Vagina (tissue), 2 donors: ENCODE data around the gene ZNF292. TPM values are rescaled to one million over a fixed set of nuclear protein-coding genes. Genes with fewer than 3 reads are reported as not detected.

Experiments
- DNase-seq, 2 donors: peaks; one replicate each; pipeline ENCODE4 v3.0.0-alpha.2; 2017; ENCODE audit errors: extremely low spot score in 2 of 2
- H3K27ac ChIP-seq: fragments of 200-600 bp; sonication (generic); one replicate; pipeline ENCODE4 v1.5.1; 2019
- H3K27me3 ChIP-seq: fragments of 200-600 bp; sonication (generic); one replicate; pipeline ENCODE4 v1.5.1; 2019
- H3K36me3 ChIP-seq, 2 donors: fragments of 200-600 bp; sonication (generic); one replicate each; pipeline ENCODE4 v1.5.1; 2017 to 2019
- H3K4me1 ChIP-seq: fragments of 200-600 bp; sonication (generic); one replicate; pipeline ENCODE4 v1.5.1; 2019
- H3K4me3 ChIP-seq, 2 donors: fragments of 200-600 bp; sonication (generic); 1 replicate in 1 of 2; 2 replicates in 1 of 2; pipeline ENCODE4 v1.5.1; 2016 to 2019
- H3K9me3 ChIP-seq: fragments of 200-600 bp; sonication (generic); one replicate; pipeline ENCODE4 v1.5.1; 2019
- CTCF ChIP-seq, 3 experiments: fragments of 450-650 bp in 2 of 3; fragments of 200-600 bp in 1 of 3; sonication (generic) in 1 of 3; IDR thresholded peaks; one replicate each; pipeline ENCODE4 v1.5.1; 2017 to 2019; ENCODE audit warnings: antibody characterized with exemption in 3 of 3, mild to moderate bottlenecking in 2 of 3, moderate library complexity in 2 of 3
- POLR2A ChIP-seq, 2 donors: fragments of 450-650 bp; IDR thresholded peaks; one replicate each; pipeline ENCODE4 v1.6.1; 2017; ENCODE audit warnings: antibody characterized with exemption in 2 of 2, mild to moderate bottlenecking in 2 of 2, moderate library complexity in 2 of 2
- POLR2AphosphoS5 ChIP-seq, 2 donors: sonication (generic); formaldehyde crosslinking; IDR thresholded peaks; one replicate each; pipeline ENCODE4 v1.9.0; 2017; ENCODE audit warnings: antibody characterized with exemption in 2 of 2, mild to moderate bottlenecking in 2 of 2, low read depth in 1 of 2; ENCODE audit not compliant: insufficient read depth in 1 of 2
- intact Hi-C: fragments of 100-400 bp; cut with DNase I; formaldehyde crosslinking; loops from one replicate; pipeline ENCODE4 v1.15.1; 2023
- total RNA-seq: library from RNA; depleted of rRNA; stranded (reverse); fragments of >200 nt; gene quantifications from one replicate; pipeline ENCODE4 v1.2.3, GENCODE V29; 2016

ZNF292 gene
- total RNA-seq, 1 donor from 2014 or later = 41.5 TPM

GRCh38 chr6:87182321-87182720 is 27.0 kb downstream of the ZNF292 start:
- intact Hi-C loops = no loop called here
- peaks cover 0 to 7% of the 10 kb centered on the region in 2 donors for H3K36me3 ChIP-seq
- no peak for DNase-seq
- TF ChIP-seq POLR2AphosphoS5 (IDR thresholded peaks at IDR 0.05; ENCODE audit: insufficient read depth in 1 of 2, low read depth in 1 of 2) = no peak
- no peak for TF ChIP-seq CTCF (IDR thresholded peaks at IDR 0.05)
- no peak for TF ChIP-seq POLR2A (IDR thresholded peaks at IDR 0.05)
- H3K9me3 ChIP-seq = no peaks in the 10 kb centered on the region
- H3K27me3 ChIP-seq = no peaks in the 10 kb centered on the region
- H3K27ac ChIP-seq = no peak overlapping the region
- H3K4me3 ChIP-seq = no peak overlapping the region
- H3K4me1 ChIP-seq = peaks cover 43% of the 10 kb centered on the region

- DNase-seq = no peak
- H3K9me3 ChIP-seq = no peaks in the 10 kb centered on the region
- H3K4me3 ChIP-seq = no peak overlapping the region
- intact Hi-C loops = no loop called here
- TF ChIP-seq POLR2A (IDR thresholded peaks at IDR 0.05) (no peak), CTCF (IDR thresholded peaks at IDR 0.05) (no peak), POLR2AphosphoS5 (IDR thresholded peaks at IDR 0.05; ENCODE audit: insufficient read depth in 1 of 2, low read depth in 1 of 2) (no peak)
- no peak overlapping the region for H3K27ac ChIP-seq
- no peaks in the 10 kb centered on the region for H3K27me3 ChIP-seq
- peaks cover 0 to 7% of the 10 kb centered on the region in 2 donors for H3K36me3 ChIP-seq
- peaks cover 40% of the 10 kb centered on the region for H3K4me1 ChIP-seq
Measured at GRCh38 chr6:87182940-87183339, 27.6 kb downstream of the ZNF292 start.

- H3K9me3 ChIP-seq = no peaks in the 10 kb centered on the region
- no peak for DNase-seq
- TF ChIP-seq POLR2AphosphoS5 (IDR thresholded peaks at IDR 0.05; ENCODE audit: insufficient read depth in 1 of 2, low read depth in 1 of 2) (no peak), CTCF (IDR thresholded peaks at IDR 0.05) (no peak), POLR2A (IDR thresholded peaks at IDR 0.05) (no peak)
- H3K27me3 ChIP-seq = no peaks in the 10 kb centered on the region
- H3K4me3 ChIP-seq = no peak overlapping the region
- H3K27ac ChIP-seq = no peak overlapping the region
- peaks cover 0 to 7% of the 10 kb centered on the region in 2 donors for H3K36me3 ChIP-seq
- intact Hi-C loops = no loop called here
- peaks cover 37% of the 10 kb centered on the region for H3K4me1 ChIP-seq
Measured at GRCh38 chr6:87183687-87184086, 28.3 kb downstream of the ZNF292 start.

GRCh38 chr6:87184762-87185250 is 29.4 kb downstream of the ZNF292 start:
- intact Hi-C loops = no loop called here
- H3K27ac ChIP-seq = no peak overlapping the region
- TF ChIP-seq POLR2A (IDR thresholded peaks at IDR 0.05) = no peak
- TF ChIP-seq POLR2AphosphoS5 (IDR thresholded peaks at IDR 0.05; ENCODE audit: insufficient read depth in 1 of 2, low read depth in 1 of 2) = no peak
- TF ChIP-seq CTCF (IDR thresholded peaks at IDR 0.05) = no peak

GRCh38 chr6:87196275-87196842 is 41.0 kb downstream of the ZNF292 start:
- DNase-seq = no peak
- H3K9me3 ChIP-seq = no peaks in the 10 kb centered on the region
- intact Hi-C loops = no loop called here
- H3K27me3 ChIP-seq = no peaks in the 10 kb centered on the region
- TF ChIP-seq POLR2AphosphoS5 (IDR thresholded peaks at IDR 0.05; ENCODE audit: insufficient read depth in 1 of 2, low read depth in 1 of 2) = no peak
- peaks cover 12% of the 10 kb centered on the region for H3K4me1 ChIP-seq
- no peaks in the 10 kb centered on the region for H3K36me3 ChIP-seq
- no peak overlapping the region for H3K27ac ChIP-seq
- no peak overlapping the region for H3K4me3 ChIP-seq

More at GRCh38 chr6:87184762-87185250, 29.4 kb downstream of the ZNF292 start:
- H3K9me3 ChIP-seq = no peaks in the 10 kb centered on the region
- DNase-seq = no peak
- no peaks in the 10 kb centered on the region for H3K27me3 ChIP-seq
- H3K4me1 ChIP-seq = peaks cover 37% of the 10 kb centered on the region
- peaks cover 0 to 7% of the 10 kb centered on the region in 2 donors for H3K36me3 ChIP-seq
- H3K4me3 ChIP-seq = no peak overlapping the region
